WTC11 (cell line): ENCODE data around the gene TULP1. TPM values are rescaled to one million over a fixed set of nuclear protein-coding genes. Genes with fewer than 3 reads are reported as not detected.
A peak's percentile ranks its signal among the peaks of the same experiment; 100 is the strongest.

Source experiments
- ATAC-seq: fragments of 200-7000 bp; cut with Tn5 transposase; 2 replicates; pipeline ENCODE4 v1.10.0; 2021; ENCODE audit warnings: mild to moderate bottlenecking, moderate library complexity
- CTCF ChIA-PET: fragments of 300-600 bp; sonication (Branson Sonifier 250); formaldehyde crosslinking; loops from one replicate; lab custom pipeline; 2021; ENCODE audit warnings: antibody characterized with exemption; lab: Charles Lee
- POLR2A ChIA-PET: fragments of 350-600 bp; sonication (Branson Sonifier 250); formaldehyde crosslinking; loops from one replicate; lab custom pipeline; 2021; ENCODE audit warnings: antibody characterized with exemption; lab: Charles Lee
- DNase-seq: peaks from one replicate; pipeline ENCODE4 v3.0.0; 2021; ENCODE audit warnings: low spot score
- H3K27ac Mint-ChIP-seq: 2 replicates; pipeline ENCODE4 v1.8.0; 2021; ENCODE audit warnings: mixed read lengths
- H3K27me3 Mint-ChIP-seq: 2 replicates; pipeline ENCODE4 v1.8.0; 2021; ENCODE audit warnings: low read depth, mild to moderate bottlenecking, moderate library complexity, mixed read lengths
- H3K36me3 Mint-ChIP-seq: 2 replicates; pipeline ENCODE4 v1.8.0; 2021; ENCODE audit warnings: mixed read lengths
- H3K4me1 Mint-ChIP-seq: 2 replicates; pipeline ENCODE4 v1.8.0; 2022; ENCODE audit warnings: mixed read lengths
- H3K4me3 Mint-ChIP-seq: 2 replicates; pipeline ENCODE4 v1.8.0; 2021; ENCODE audit warnings: mild to moderate bottlenecking, moderate library complexity, mixed read lengths
- H3K9me3 Mint-ChIP-seq: 2 replicates; pipeline ENCODE4 v1.8.0; 2021; ENCODE audit warnings: mixed read lengths
- ATF1 ChIP-seq: sonication (generic); formaldehyde crosslinking; IDR thresholded peaks from 2 replicates; pipeline ENCODE4 v1.8.1; 2023; ENCODE audit warnings: mild to moderate bottlenecking, moderate library complexity, missing genetic modification reagents
- EMX1 ChIP-seq: fragments of 250-450 bp; sonication (Bioruptor Pico); IDR thresholded peaks from 2 replicates; pipeline ENCODE4 v1.8.0; 2021; ENCODE audit warnings: mild to moderate bottlenecking
- GRHL2 ChIP-seq: fragments of 250-450 bp; sonication (Bioruptor Pico); IDR thresholded peaks from 2 replicates; pipeline ENCODE4 v1.8.0; 2022; ENCODE audit warnings: mild to moderate bottlenecking, moderate library complexity; ENCODE audit not compliant: insufficient replicate concordance, severe bottlenecking
- GTF2I ChIP-seq: fragments of 250-450 bp; sonication (Bioruptor Pico); conservative IDR thresholded peaks from 2 replicates; pipeline ENCODE4 v1.4.0; 2021; ENCODE audit warnings: mild to moderate bottlenecking
- JAZF1 ChIP-seq: fragments of 250-450 bp; sonication (Bioruptor Pico); IDR thresholded peaks from 2 replicates; pipeline ENCODE4 v1.9.0; 2021; ENCODE audit warnings: moderate library complexity, mild to moderate bottlenecking, inconsistent platforms
- MYBL2 ChIP-seq: sonication (generic); formaldehyde crosslinking; IDR thresholded peaks from 2 replicates; pipeline ENCODE4 v1.8.1; 2023; ENCODE audit warnings: mild to moderate bottlenecking, moderate library complexity, missing genetic modification reagents
- NR2C2 ChIP-seq: sonication (generic); formaldehyde crosslinking; IDR thresholded peaks from 2 replicates; pipeline ENCODE4 v1.8.0; 2022; ENCODE audit warnings: mild to moderate bottlenecking, missing genetic modification reagents
- PRDM15 ChIP-seq: sonication (generic); formaldehyde crosslinking; IDR thresholded peaks from 2 replicates; pipeline ENCODE4 v1.8.0; 2022; ENCODE audit warnings: missing genetic modification reagents
- RELA ChIP-seq: sonication (generic); formaldehyde crosslinking; IDR thresholded peaks from 2 replicates; pipeline ENCODE4 v1.8.1; 2022; ENCODE audit warnings: missing genetic modification reagents, mild to moderate bottlenecking, borderline replicate concordance
- RORB ChIP-seq: fragments of 250-450 bp; sonication (Bioruptor Pico); IDR thresholded peaks from 2 replicates; pipeline ENCODE4 v1.9.0; 2021; ENCODE audit warnings: mild to moderate bottlenecking
- SMAD4 ChIP-seq: sonication (generic); formaldehyde crosslinking; IDR thresholded peaks from 2 replicates; pipeline ENCODE4 v1.8.0; 2022; ENCODE audit warnings: mild to moderate bottlenecking, missing genetic modification reagents
- SOX15 ChIP-seq: fragments of 250-450 bp; sonication (Bioruptor Pico); IDR thresholded peaks from 2 replicates; pipeline ENCODE4 v1.9.0; 2021; ENCODE audit warnings: mild to moderate bottlenecking
- TP53 ChIP-seq: sonication (generic); formaldehyde crosslinking; IDR thresholded peaks from 2 replicates; pipeline ENCODE4 v1.8.1; 2023; ENCODE audit warnings: mild to moderate bottlenecking, missing genetic modification reagents
- ZBTB43 ChIP-seq: sonication (generic); formaldehyde crosslinking; IDR thresholded peaks from 2 replicates; pipeline ENCODE4 v1.8.1; 2023; ENCODE audit warnings: mild to moderate bottlenecking, missing genetic modification reagents
- ZNF219 ChIP-seq: sonication (generic); formaldehyde crosslinking; IDR thresholded peaks from 2 replicates; pipeline ENCODE4 v1.8.0; 2023; ENCODE audit warnings: missing genetic modification reagents, mild to moderate bottlenecking, borderline replicate concordance
- ZNF232 ChIP-seq: sonication (generic); formaldehyde crosslinking; IDR thresholded peaks from 2 replicates; pipeline ENCODE4 v1.8.0; 2022; ENCODE audit warnings: mild to moderate bottlenecking, missing genetic modification reagents
- ZNF263 ChIP-seq: sonication (generic); formaldehyde crosslinking; IDR thresholded peaks from 2 replicates; pipeline ENCODE4 v1.8.1; 2022; ENCODE audit warnings: low read depth, mild to moderate bottlenecking, moderate library complexity, missing genetic modification reagents
- ZNF512 ChIP-seq: sonication (generic); formaldehyde crosslinking; IDR thresholded peaks from 2 replicates; pipeline ENCODE4 v1.8.1; 2022; ENCODE audit warnings: missing genetic modification reagents, borderline replicate concordance
- ZNF532 ChIP-seq: fragments of 250-450 bp; sonication (Bioruptor Pico); IDR thresholded peaks from 2 replicates; pipeline ENCODE4 v1.9.0; 2021; ENCODE audit warnings: mild to moderate bottlenecking, borderline replicate concordance
- total RNA-seq: library from RNA; stranded (reverse); gene quantifications from 3 replicates; pipeline ENCODE4 v1.2.3, GENCODE V29; 2021

TULP1 gene
- total RNA-seq, 1 experiment from 2014 or later, result 2.9 TPM

- no peak for TF ChIP-seq TP53 (CRISPR knock-in tag)
- TF ChIP-seq ZNF512, result no peak
- no peak for TF ChIP-seq ZNF263
- TF ChIP-seq ZNF232 (CRISPR knock-in tag), result peak; percentile 95
- no peak for TF ChIP-seq ATF1 (CRISPR knock-in tag)
- no peak for TF ChIP-seq GRHL2 (CRISPR knock-in tag)
- TF ChIP-seq SOX15 (CRISPR knock-in tag), result no peak
- peak; percentile 77; the same call in 1 of the 2 replicates for TF ChIP-seq EMX1 (CRISPR knock-in tag)
- TF ChIP-seq PRDM15, result peak; percentile 45
- TF ChIP-seq MYBL2, result peak; percentile 78
Measured at GRCh38 chr6:35468181-35468979, 44.3 kb downstream of the TULP1 start, which contains the start of gene RPL10A (continued).

GRCh38 chr6:35465646-35466045, 47.0 kb downstream of the TULP1 start:
- CTCF ChIA-PET, result interaction anchor here (1.2 kb wide), 1 partner anchor 124 kb away, joined by 4 read pairs; no protein-coding TSS in a partner anchor
- no peaks in the 10 kb centered on the region for H3K9me3 Mint-ChIP-seq
- no peak overlapping the region for H3K27ac Mint-ChIP-seq
- ATAC-seq (no peak), DNase-seq (no peak)
- H3K36me3 Mint-ChIP-seq, result peaks cover 50% of the 10 kb centered on the region
- no peak overlapping the region for H3K4me3 Mint-ChIP-seq
- H3K4me1 Mint-ChIP-seq, result peaks cover 20% of the 10 kb centered on the region
- POLR2A ChIA-PET, result no interaction called here
- H3K27me3 Mint-ChIP-seq, result peaks cover 13% of the 10 kb centered on the region
- TF ChIP-seq RELA, result no peak
- no peak for TF ChIP-seq JAZF1 (CRISPR knock-in tag)
- TF ChIP-seq ZNF219 (CRISPR knock-in tag), result no peak
- TF ChIP-seq SMAD4, result no peak
- TF ChIP-seq ZNF512, result no peak
- no peak for TF ChIP-seq GTF2I
- no peak for TF ChIP-seq SOX15 (CRISPR knock-in tag)
- TF ChIP-seq ZNF532 (CRISPR knock-in tag), result no peak
- no peak for TF ChIP-seq RORB (CRISPR knock-in tag)
- no peak for TF ChIP-seq NR2C2 (CRISPR knock-in tag)
- no peak for TF ChIP-seq ZNF263
- TF ChIP-seq PRDM15, result no peak
- no peak for TF ChIP-seq ZBTB43 (CRISPR knock-in tag)
